GM12875 (cell line): ENCODE data around the gene PIP4K2A.

ENCODE experiments used
- H3K4me3 ChIP-seq: one replicate; pipeline ENCODE4 v1.5.1; 2011; ENCODE audit warnings: low read depth, low read length, control low read depth
- TF ChIP-seq, protein P1 (sequence below): IDR thresholded peaks from 2 replicates; pipeline ENCODE4 v1.5.1; 2011; ENCODE audit warnings: low read depth, mild to moderate bottlenecking, control low read depth, inconsistent platforms, low read length, moderate library complexity, borderline replicate concordance; ENCODE audit not compliant: insufficient read depth

PIP4K2A gene

DNA sequence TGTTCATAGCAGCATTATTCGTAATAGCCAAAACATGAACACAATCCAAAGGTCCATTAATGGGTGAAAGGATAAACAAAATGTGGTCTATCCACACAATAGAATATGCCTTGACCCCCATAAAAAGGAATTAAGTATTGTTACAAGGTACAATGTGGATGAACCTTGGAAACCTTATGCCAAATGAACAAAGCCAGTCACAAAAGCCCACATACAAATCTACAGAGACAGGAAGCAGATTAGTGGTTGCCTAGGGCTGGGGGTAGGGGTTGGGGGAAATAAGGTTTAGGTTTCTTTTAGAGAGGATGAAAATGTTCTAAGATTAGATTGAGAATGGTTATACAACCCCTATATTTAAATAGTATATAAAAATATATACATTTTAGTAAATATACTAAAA is 34.8 kb downstream of the PIP4K2A start:
- TF ChIP-seq, protein P1, sequence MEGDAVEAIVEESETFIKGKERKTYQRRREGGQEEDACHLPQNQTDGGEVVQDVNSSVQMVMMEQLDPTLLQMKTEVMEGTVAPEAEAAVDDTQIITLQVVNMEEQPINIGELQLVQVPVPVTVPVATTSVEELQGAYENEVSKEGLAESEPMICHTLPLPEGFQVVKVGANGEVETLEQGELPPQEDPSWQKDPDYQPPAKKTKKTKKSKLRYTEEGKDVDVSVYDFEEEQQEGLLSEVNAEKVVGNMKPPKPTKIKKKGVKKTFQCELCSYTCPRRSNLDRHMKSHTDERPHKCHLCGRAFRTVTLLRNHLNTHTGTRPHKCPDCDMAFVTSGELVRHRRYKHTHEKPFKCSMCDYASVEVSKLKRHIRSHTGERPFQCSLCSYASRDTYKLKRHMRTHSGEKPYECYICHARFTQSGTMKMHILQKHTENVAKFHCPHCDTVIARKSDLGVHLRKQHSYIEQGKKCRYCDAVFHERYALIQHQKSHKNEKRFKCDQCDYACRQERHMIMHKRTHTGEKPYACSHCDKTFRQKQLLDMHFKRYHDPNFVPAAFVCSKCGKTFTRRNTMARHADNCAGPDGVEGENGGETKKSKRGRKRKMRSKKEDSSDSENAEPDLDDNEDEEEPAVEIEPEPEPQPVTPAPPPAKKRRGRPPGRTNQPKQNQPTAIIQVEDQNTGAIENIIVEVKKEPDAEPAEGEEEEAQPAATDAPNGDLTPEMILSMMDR = no peak
- H3K4me3 ChIP-seq = no peak overlapping the region

DNA sequence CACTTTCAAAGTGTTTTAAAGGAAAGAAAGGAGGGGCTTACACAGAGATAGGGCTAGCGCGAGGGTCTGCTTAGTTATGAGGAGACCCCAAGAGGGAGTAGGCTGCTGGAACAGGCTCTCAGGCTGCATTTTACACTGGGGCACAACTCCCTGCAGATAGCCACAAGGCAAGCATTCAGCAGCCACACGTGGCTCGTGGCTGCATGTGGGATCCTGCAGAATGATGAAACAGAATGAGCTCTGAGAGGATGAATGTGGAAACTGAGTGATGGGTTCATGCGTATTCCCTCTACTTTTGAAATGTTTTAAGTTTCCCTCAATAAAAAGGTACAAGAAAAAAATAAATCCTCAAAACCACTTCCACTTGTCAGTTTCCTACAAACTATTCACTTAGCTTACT is 37.0 kb downstream of the PIP4K2A start:
- TF ChIP-seq, protein P1 = no peak
- no peak overlapping the region for H3K4me3 ChIP-seq

DNA sequence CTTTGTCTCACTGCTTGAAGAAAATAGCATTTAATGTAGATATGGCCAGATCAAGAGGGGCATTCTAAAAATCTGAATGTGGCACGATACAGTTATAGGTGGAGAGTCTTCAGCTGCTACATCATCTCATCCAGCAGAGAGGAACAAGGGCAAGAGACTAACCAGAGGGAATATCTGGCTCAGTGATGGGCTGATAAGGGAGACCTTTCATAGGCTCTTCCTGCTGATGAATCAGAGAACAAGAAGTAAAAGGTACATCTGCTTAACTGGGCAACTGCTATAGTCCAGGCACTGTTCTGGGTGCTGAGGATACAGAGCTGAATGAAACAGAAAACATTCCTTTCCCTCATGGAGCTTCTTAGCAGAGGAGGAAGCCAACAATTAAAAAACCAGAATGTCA is 37.9 kb downstream of the PIP4K2A start:
- no peak overlapping the region for H3K4me3 ChIP-seq
- TF ChIP-seq, protein P1 = no peak

DNA sequence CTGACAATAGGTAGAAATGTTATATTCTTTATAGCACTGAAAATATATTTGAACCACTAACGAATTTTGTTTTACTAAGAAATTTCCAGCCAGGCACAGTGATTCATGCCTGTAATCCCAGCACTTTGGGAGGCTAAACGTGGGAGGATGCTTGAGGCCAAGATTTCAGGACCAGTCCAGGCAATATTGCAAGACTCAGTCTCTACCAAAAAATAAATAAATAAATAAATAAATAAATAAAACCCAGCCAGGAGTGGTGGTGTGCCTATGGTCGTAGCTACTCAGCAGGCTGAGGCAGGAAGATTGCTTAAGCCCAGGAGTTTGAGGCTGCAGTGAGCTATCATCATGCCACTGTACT is 39.8 kb downstream of the PIP4K2A start:
- TF ChIP-seq, protein P1 = no peak
- no peak overlapping the region for H3K4me3 ChIP-seq

DNA sequence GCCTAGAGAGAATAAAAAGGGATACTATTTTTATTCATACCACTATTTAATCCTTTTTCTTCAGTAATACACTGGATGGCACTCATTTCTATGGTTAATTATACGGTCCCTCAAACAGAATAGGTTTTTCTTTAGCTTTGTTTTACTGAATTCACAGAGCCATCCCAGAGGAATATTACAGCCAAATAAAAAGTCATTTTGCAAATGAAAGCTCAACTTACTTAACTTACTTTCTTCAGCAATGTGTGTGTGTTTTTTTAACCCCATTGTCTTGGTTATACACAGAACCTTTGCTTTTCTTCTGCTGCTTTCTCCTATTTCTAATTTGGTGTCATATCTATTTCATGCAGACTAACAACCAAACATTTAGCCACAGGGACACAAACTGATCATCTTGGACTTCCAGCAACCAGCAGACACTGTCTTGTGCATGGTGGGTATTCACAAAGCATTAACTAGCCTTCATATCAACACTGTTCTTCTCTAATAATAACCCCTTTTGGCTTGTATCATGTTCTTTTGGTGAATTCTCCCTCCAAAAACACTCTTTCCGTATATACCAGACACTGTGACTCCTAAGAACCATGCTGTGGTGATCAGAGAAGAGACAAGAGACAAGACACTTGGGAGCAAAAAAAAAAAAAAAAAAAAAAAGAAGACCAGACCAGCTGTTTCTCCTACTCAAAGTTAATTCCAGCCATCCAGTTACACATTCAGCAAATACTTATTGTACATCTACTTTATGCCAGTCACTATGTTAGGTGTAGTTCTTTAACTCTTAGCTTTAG is 40.4 kb downstream of the PIP4K2A start:
- no peak overlapping the region for H3K4me3 ChIP-seq
- TF ChIP-seq, protein P1 = no peak

DNA sequence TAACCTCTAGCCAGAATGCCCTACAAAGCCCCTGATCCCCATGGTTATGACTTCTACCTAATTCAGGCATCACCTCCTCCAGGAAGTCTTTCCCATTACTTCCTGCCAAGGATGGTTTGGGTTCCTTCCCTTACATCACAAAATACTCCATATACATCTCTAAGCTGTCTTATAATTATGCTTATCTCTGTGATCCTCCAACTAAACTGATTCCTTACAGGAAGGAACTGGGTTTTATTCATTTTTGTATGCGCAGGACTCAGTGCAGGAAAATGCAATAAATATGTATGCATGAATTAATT is 41.3 kb downstream of the PIP4K2A start:
- TF ChIP-seq, protein P1 = no peak
- no peak overlapping the region for H3K4me3 ChIP-seq

DNA sequence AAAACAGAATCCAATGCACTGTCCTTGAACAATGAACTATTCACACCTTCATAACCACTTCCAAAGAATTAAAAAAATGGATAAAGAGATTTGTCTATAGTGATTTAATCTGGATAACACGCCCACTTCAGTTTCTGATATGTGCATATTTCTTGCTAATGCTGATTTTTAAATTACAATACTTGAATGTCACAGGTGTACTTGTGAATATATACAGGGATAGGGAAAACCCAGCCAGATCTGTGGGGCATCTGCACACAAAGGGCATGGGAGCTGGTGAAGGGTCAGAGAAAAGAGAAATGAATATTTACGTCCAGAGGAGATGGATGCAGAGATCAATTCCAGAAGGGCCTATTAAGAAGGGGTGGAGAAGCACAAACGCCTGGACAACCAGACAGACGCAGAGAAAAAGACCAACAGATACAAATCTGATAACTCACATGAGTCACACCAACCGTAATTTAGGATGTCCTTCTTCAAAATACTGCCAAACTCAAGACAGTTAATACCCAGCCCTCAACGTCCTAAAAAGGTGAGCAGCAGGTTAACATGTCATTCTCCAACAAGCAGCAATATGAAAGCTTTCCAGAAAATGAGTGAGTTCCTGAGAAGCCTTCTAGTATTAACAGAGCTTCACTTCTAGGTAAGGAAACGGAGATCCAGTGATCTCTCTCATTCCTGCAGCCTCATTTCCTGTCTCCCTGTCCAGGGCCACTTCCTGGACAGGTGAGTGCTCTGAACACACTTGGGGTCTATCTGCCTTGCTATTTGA is 41.9 kb downstream of the PIP4K2A start:
- H3K4me3 ChIP-seq = no peak overlapping the region
- TF ChIP-seq, protein P1 = no peak
